Hepatocyte (in vitro differentiated cells): ENCODE measurements around the gene MLYCD. TPM values are rescaled to one million over a fixed set of nuclear protein-coding genes. Genes with fewer than 3 reads are reported as not detected.

ENCODE experiments used
- DNase-seq: peaks from one replicate; pipeline ENCODE4 v3.0.0-alpha.2; 2016; ENCODE audit warnings: low spot score
- H2AFZ ChIP-seq: fragments of 200-600 bp; sonication (generic); 2 replicates; pipeline ENCODE4 v1.6.0; 2016; ENCODE audit warnings: antibody characterized with exemption, mild to moderate bottlenecking
- H3K27ac ChIP-seq: fragments of 200-600 bp; sonication (generic); 2 replicates; pipeline ENCODE4 v1.5.1; 2016; ENCODE audit warnings: mild to moderate bottlenecking
- H3K27me3 ChIP-seq: fragments of 200-600 bp; sonication (generic); 2 replicates; pipeline ENCODE4 v1.6.1; 2016
- H3K36me3 ChIP-seq: fragments of 200-600 bp; sonication (generic); replicated peaks from 2 replicates; pipeline ENCODE4 v1.5.1; 2016; ENCODE audit warnings: low read depth; ENCODE audit not compliant: insufficient read depth
- H3K4me1 ChIP-seq: fragments of 200-600 bp; sonication (generic); 2 replicates; pipeline ENCODE4 v1.5.1; 2016; ENCODE audit warnings: mild to moderate bottlenecking, moderate library complexity; ENCODE audit not compliant: insufficient read depth
- H3K4me2 ChIP-seq: fragments of 200-600 bp; sonication (generic); 2 replicates; pipeline ENCODE4 v1.6.0; 2016
- H3K4me3 ChIP-seq: fragments of 200-600 bp; sonication (generic); 2 replicates; pipeline ENCODE4 v1.5.1; 2016; ENCODE audit warnings: mild to moderate bottlenecking
- H3K79me2 ChIP-seq: fragments of 200-600 bp; sonication (generic); 2 replicates; pipeline ENCODE4 v1.6.0; 2017; ENCODE audit warnings: mild to moderate bottlenecking
- H3K9me2 ChIP-seq: fragments of 200-600 bp; sonication (generic); replicated peaks from 2 replicates; pipeline ENCODE4 v1.6.0; 2017; ENCODE audit warnings: mild to moderate bottlenecking; ENCODE audit not compliant: insufficient read depth
- H3K9me3 ChIP-seq: fragments of 200-600 bp; sonication (generic); 2 replicates; pipeline ENCODE4 v1.5.1; 2016; ENCODE audit warnings: low read depth, mild to moderate bottlenecking
- H4K20me1 ChIP-seq: fragments of 200-600 bp; sonication (generic); 2 replicates; pipeline ENCODE4 v1.6.0; 2016; ENCODE audit warnings: mild to moderate bottlenecking; ENCODE audit not compliant: insufficient read depth, poor library complexity, severe bottlenecking
- CTCF ChIP-seq: fragments of 200-600 bp; sonication (generic); IDR thresholded peaks from 2 replicates; pipeline ENCODE4 v1.5.1; 2016; ENCODE audit warnings: antibody characterized with exemption, mild to moderate bottlenecking; ENCODE audit not compliant: poor library complexity
- EZH2 ChIP-seq: fragments of 200-600 bp; sonication (generic); IDR thresholded peaks from 2 replicates; pipeline ENCODE4 v1.6.1; 2016; ENCODE audit warnings: antibody characterized with exemption, mild to moderate bottlenecking, borderline replicate concordance
- EZH2phosphoT487 ChIP-seq: fragments of 200-600 bp; sonication (generic); IDR thresholded peaks from one replicate; pipeline ENCODE4 v1.6.1; 2018; ENCODE audit warnings: antibody characterized with exemption, mild to moderate bottlenecking, low read depth, moderate library complexity; ENCODE audit not compliant: unreplicated experiment, severe bottlenecking
- WGBS: methylation state at CpG from one replicate; pipeline ENCODE4 v1.1.6; 2016; ENCODE audit warnings: low lambda C conversion rate; ENCODE audit errors: missing lambda C conversion rate; 5-methylcytosine and 5-hydroxymethylcytosine counted together
- polyA plus RNA-seq: library from polyadenylated mRNA; unstranded; fragments of >200 nt; fragmentation: Nextera tagmentation; extraction: Ambion mirVana; gene quantifications from 2 replicates; pipeline ENCODE4 v1.2.1, GENCODE V29; 2016
- total RNA-seq: library from RNA; depleted of rRNA; stranded (reverse); fragments of >200 nt; gene quantifications from 2 replicates; pipeline ENCODE4 v1.2.3, GENCODE V29; 2014

MLYCD gene
- total and polyA plus RNA-seq, 2 experiments from 2014 or later, result 6.3 to 10.1 TPM

GRCh38 chr16:83917152-83918120 is 18.5 kb downstream of the MLYCD start:
- 97% methylated on average over 42 of the region's 51 CpGs for WGBS
- DNase-seq, result no peak

GRCh38 chr16:83920894-83921491 is 22.1 kb downstream of the MLYCD start:
- Histone ChIP-seq H3K4me3 (no peak overlapping the region), H2AFZ (no peak overlapping the region), H3K27ac (no peak overlapping the region), H3K4me1 (no peaks in the 10 kb centered on the region), H3K4me2 (no peak overlapping the region), H3K79me2 (no peaks in the 10 kb centered on the region), H3K9me2 (no peaks in the 10 kb centered on the region), H4K20me1 (no peaks in the 10 kb centered on the region), H3K36me3 (no peaks in the 10 kb centered on the region), H3K27me3 (no peaks in the 10 kb centered on the region), H3K9me3 (no peaks in the 10 kb centered on the region)
- TF ChIP-seq CTCF (no peak), EZH2 (no peak), EZH2phosphoT487 (no peak)
- WGBS, result 94% methylated on average over 1 of the region's 2 CpGs
- DNase-seq, result no peak

More at GRCh38 chr16:83917152-83918120, 18.5 kb downstream of the MLYCD start:
- Histone ChIP-seq H3K4me1 (no peaks in the 10 kb centered on the region), H3K4me3 (no peak overlapping the region), H3K27me3 (no peaks in the 10 kb centered on the region), H2AFZ (no peak overlapping the region), H3K9me2 (no peaks in the 10 kb centered on the region), H3K27ac (no peak overlapping the region), H3K9me3 (no peaks in the 10 kb centered on the region), H3K36me3 (no peaks in the 10 kb centered on the region), H4K20me1 (no peaks in the 10 kb centered on the region), H3K4me2 (no peak overlapping the region), H3K79me2 (no peaks in the 10 kb centered on the region)
- no peak for TF ChIP-seq CTCF
- TF ChIP-seq EZH2phosphoT487, result no peak
- no peak for TF ChIP-seq EZH2

DNA sequence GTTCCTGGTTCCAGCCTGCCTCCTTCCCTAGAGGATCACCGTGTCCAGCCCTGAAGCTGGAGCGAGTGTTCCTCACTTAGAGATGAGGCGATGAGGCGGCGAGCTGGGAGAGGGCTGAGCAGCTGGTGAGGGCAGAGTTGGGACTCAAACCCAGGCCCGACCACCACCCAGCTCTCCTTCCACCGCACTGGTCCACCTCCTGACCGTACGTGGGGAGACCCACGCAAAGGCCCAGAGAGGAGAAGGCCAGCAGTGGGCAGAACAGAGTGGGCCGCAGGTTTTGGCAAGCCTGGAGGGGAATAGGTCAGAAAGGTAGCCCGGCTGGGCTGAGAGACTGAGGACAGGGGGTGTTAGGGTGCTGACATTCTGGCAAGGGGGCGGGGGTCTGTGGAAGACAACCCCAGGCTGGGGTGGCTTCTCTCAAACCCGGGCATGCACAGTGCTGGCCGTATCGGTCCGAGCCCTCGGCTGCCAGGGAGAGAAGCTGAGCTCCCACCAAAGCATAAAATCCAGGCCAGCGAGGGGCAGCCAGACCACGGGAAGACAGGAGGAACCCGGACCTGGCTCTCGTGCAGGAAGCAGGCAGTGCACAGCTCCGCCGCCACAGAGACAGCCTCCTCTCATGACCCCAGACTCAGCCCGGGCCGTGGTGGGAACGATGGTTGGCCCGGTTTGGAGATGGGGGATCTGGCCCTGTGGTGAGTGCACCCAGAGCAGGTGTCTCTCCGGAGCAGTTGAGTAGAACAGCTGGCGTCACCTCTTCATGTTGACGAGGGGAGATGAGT is 24.9 kb downstream of the MLYCD start:
- no peaks in the 10 kb centered on the region for H3K36me3 ChIP-seq
- H3K9me2 ChIP-seq, result no peaks in the 10 kb centered on the region
- H4K20me1 ChIP-seq, result no peaks in the 10 kb centered on the region
- no peak overlapping the region for H3K4me2 ChIP-seq
- H3K4me3 ChIP-seq, result no peak overlapping the region
- no peaks in the 10 kb centered on the region for H3K27me3 ChIP-seq
- H2AFZ ChIP-seq, result no peak overlapping the region
- no peak overlapping the region for H3K27ac ChIP-seq
- H3K4me1 ChIP-seq, result peaks cover 4% of the 10 kb centered on the region
- H3K79me2 ChIP-seq, result no peaks in the 10 kb centered on the region
- no peak for TF ChIP-seq EZH2phosphoT487
- no peak for TF ChIP-seq CTCF
- TF ChIP-seq EZH2, result no peak
- WGBS, result 91% methylated on average over 29 of the region's 31 CpGs
- no peak for DNase-seq
- H3K9me3 ChIP-seq, result no peaks in the 10 kb centered on the region
